Measurements from ENCODE around the gene PRPF4.

DNA sequence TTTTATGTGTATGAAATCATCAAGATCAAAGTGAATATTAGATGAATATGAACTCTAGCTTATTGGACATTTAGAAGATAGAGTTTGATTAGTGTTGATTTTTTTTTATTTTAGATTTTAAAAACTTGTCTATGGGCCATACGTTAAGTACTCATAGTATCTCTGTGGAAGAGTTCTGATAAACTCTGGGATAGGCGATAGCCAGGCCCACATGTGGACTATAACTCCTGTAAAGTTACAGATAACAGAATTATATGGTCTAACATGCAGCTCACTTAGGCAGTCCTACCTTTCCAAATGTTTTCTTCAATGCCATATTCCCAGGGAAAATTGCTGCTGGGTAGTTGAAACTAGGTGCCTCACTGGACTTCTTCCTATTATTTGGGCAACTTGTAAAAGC is 43.8 kb upstream of the PRPF4 start:
- no peak for TF ChIP-seq EP300 (IDR thresholded peaks at IDR 0.05)
- TF ChIP-seq, protein P1, sequence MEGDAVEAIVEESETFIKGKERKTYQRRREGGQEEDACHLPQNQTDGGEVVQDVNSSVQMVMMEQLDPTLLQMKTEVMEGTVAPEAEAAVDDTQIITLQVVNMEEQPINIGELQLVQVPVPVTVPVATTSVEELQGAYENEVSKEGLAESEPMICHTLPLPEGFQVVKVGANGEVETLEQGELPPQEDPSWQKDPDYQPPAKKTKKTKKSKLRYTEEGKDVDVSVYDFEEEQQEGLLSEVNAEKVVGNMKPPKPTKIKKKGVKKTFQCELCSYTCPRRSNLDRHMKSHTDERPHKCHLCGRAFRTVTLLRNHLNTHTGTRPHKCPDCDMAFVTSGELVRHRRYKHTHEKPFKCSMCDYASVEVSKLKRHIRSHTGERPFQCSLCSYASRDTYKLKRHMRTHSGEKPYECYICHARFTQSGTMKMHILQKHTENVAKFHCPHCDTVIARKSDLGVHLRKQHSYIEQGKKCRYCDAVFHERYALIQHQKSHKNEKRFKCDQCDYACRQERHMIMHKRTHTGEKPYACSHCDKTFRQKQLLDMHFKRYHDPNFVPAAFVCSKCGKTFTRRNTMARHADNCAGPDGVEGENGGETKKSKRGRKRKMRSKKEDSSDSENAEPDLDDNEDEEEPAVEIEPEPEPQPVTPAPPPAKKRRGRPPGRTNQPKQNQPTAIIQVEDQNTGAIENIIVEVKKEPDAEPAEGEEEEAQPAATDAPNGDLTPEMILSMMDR (IDR thresholded peaks at IDR 0.05), result no peak

All from tibial nerve (tissue), 4 donors.